Neutrophil (primary cell): ENCODE data around the gene TRIM41.
"Not testable (repeated sequence)": the region's sequence is repeated elsewhere in the genome, so short reads cannot be mapped to it uniquely, and the experiment has no call there.

Experiments
- H3K27ac ChIP-seq: fragments of 200-600 bp; sonication (generic); 2 replicates; pipeline ENCODE4 v1.5.1; 2016; ENCODE audit warnings: mild to moderate bottlenecking, moderate library complexity
- H3K27me3 ChIP-seq: fragments of 200-600 bp; sonication (generic); 2 replicates; pipeline ENCODE4 v1.6.0; 2016; ENCODE audit warnings: mild to moderate bottlenecking
- H3K36me3 ChIP-seq: fragments of 200-600 bp; sonication (generic); 2 replicates; pipeline ENCODE4 v1.5.1; 2017
- H3K4me1 ChIP-seq, 2 experiments: fragments of 200-600 bp in 1 of 2; sonication (generic) in 1 of 2; 1 replicate in 1 of 2; 2 replicates in 1 of 2; pipeline versions ENCODE4 v1.5.1 to v1.6.1; 2013 to 2016; ENCODE audit warnings: low read depth in 1 of 2, low read length in 1 of 2, mild to moderate bottlenecking in 1 of 2, moderate library complexity in 1 of 2; ENCODE audit not compliant: control insufficient read depth in 1 of 2, insufficient read depth in 1 of 2
- H3K4me3 ChIP-seq, 2 experiments: fragments of 200-600 bp in 1 of 2; sonication (generic) in 1 of 2; 1 replicate in 1 of 2; 2 replicates in 1 of 2; pipeline ENCODE4 v1.5.1; 2013 to 2016; ENCODE audit warnings: low read depth in 1 of 2, low read length in 1 of 2, mild to moderate bottlenecking in 1 of 2, moderate library complexity in 1 of 2
- H3K9me3 ChIP-seq: fragments of 200-600 bp; sonication (generic); 2 replicates; pipeline ENCODE4 v1.5.1; 2016
- TF ChIP-seq, protein P1 (sequence below): fragments of 200-600 bp; sonication (generic); IDR thresholded peaks from 2 replicates; pipeline ENCODE4 v1.5.1; 2016; ENCODE audit warnings: antibody characterized with exemption

TRIM41 gene

DNA sequence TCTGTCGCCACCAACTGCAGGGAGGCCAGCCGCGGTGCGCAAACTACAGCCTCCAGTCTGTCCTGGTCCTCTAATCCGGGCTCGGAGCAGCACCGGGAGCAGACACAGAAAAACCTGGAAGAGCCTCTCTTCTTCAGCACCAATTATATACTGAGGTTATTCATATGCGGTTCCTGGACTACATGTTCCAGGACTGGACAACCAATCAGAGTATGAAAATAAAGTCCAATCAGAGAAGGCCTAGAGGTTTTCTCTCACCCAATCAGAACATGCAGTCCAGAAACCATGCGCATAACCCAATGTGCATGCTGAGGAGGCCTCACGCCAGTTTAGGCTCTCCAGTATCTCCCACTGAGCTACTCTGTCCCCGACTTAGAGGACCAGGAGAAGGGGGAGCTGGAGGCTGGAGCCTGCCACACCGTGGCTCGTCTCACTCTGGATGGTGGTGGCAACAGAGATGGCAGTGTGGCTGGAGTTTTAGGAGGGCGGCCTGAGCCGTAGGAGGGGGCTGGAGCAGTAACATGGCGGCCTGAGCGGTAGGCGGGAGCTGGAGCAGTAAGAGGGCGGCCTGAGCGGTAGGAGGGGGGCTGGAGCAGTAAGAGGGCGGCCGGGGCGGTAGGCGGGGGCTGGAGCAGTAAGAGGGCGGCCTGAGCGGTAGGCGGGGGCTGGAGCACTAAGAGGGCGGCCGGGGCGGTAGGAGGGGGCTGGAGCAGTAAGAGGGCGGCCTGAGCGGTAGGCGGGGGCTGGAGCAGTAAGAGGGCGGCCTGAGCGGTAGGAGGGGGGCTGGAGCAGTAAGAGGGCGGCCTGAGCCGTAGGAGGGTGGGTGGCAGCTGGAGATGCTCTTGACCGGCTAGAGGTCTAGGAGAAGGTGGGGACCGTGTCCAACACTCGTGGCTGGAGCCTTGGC lies 58.2 kb downstream of the TRIM41 start:
- Histone ChIP-seq H3K36me3 (no peaks in the 10 kb centered on the region), H3K27ac (no peak overlapping the region), H3K9me3 (no peaks in the 10 kb centered on the region), H3K27me3 (peaks cover 13% of the 10 kb centered on the region), H3K4me1 (no peaks in the 10 kb centered on the region), H3K4me3 (no peak overlapping the region)
- TF ChIP-seq, protein P1, sequence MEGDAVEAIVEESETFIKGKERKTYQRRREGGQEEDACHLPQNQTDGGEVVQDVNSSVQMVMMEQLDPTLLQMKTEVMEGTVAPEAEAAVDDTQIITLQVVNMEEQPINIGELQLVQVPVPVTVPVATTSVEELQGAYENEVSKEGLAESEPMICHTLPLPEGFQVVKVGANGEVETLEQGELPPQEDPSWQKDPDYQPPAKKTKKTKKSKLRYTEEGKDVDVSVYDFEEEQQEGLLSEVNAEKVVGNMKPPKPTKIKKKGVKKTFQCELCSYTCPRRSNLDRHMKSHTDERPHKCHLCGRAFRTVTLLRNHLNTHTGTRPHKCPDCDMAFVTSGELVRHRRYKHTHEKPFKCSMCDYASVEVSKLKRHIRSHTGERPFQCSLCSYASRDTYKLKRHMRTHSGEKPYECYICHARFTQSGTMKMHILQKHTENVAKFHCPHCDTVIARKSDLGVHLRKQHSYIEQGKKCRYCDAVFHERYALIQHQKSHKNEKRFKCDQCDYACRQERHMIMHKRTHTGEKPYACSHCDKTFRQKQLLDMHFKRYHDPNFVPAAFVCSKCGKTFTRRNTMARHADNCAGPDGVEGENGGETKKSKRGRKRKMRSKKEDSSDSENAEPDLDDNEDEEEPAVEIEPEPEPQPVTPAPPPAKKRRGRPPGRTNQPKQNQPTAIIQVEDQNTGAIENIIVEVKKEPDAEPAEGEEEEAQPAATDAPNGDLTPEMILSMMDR = no peak

DNA sequence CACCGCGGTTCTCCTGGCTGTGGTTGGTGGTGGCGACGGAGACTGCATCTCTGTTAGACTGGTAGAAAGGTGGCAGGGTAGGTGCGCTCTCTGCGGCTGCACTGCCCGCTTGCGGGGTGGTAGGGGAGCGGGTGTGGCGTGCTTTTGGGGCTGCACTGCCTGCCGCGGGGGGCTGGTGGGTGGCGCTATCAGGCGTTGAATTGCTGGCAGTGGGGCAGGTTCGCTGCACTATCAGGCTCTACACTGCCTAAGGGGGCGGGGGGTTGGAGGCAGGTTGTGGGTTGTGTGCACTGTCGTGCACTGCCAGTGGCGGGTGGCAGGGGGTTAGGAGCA lies 58.9 kb downstream of the TRIM41 start:
- TF ChIP-seq, protein P1 = no peak
- peaks cover 13% of the 10 kb centered on the region for H3K27me3 ChIP-seq
- H3K9me3 ChIP-seq = no peaks in the 10 kb centered on the region
- H3K27ac ChIP-seq = no peak overlapping the region
- no peaks in the 10 kb centered on the region for H3K36me3 ChIP-seq
- no peaks in the 10 kb centered on the region for H3K4me1 ChIP-seq
- H3K4me3 ChIP-seq = no peak overlapping the region

DNA sequence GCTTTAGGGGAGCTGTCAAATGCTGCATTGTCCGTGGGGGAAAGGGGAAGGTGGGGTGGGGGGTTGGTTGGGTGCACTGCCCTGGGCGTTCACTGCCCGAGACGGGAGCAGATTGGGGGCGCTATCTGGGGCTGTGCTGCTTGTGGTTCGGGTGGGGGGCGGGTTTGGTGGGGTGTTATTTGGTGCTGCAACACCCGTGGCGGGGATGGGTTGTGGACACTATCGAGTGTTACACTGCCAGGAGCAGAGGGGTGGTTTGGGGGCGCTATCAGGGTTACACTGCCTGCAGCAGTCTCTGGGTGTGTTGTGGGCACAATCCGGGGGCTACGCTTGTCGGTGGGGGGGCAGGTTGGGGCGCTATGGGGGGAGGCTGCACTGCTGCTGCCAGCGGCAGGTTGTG lies 59.3 kb downstream of the TRIM41 start:
- not testable (repeated sequence) for H3K9me3 ChIP-seq, H3K4me3 ChIP-seq, H3K27ac ChIP-seq, H3K4me1 ChIP-seq, H3K36me3 ChIP-seq
- H3K27me3 ChIP-seq = peaks cover 13% of the 10 kb centered on the region

DNA sequence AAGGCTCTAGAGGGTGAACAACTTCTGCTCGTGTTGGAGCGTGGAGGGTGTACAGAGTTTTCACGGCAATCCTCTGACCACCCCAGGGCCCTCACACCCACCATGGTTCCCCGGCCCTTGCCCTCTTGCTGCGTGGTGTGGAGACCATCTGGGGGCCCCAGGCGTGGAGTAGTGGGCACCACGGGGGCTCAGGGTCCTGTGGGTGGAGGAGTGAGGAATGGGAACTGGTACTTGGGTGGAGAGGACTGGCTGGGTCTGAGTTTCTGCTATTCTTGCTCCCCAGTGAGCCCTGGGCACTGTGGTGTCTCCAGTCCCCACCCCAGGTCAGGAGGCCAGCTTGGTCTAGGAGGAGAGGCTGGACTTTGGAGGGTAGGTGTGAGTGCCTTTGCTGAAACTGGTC lies 59.8 kb downstream of the TRIM41 start:
- Histone ChIP-seq H3K36me3 (no peaks in the 10 kb centered on the region), H3K27me3 (peaks cover 13% of the 10 kb centered on the region), H3K4me1 (no peaks in the 10 kb centered on the region), H3K9me3 (no peaks in the 10 kb centered on the region), H3K4me3 (no peak overlapping the region), H3K27ac (no peak overlapping the region)
- TF ChIP-seq, protein P1 = no peak

DNA sequence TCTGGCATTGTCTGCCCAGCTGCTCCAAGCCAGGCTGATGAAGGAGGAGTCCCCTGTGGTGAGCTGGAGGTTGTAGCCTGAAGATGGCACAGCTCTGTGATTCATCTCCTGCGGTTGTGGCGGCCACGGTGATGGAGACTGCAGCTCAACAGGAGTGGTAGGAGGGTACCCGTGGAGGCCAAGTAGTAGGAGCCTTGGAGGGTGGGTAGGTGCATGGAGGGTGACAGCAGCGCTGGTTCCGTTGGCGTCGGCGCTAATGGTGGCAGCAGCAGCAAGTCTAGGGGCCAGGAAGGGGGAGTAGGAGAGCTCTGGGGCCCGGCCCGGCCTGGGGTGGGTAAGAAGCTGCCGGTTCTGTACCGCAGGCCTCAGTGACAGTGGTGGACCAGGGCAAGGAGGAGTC lies 60.3 kb downstream of the TRIM41 start:
- no peaks in the 10 kb centered on the region for H3K9me3 ChIP-seq
- no peak overlapping the region for H3K27ac ChIP-seq
- H3K4me1 ChIP-seq = no peaks in the 10 kb centered on the region
- TF ChIP-seq, protein P1 = no peak
- no peak overlapping the region for H3K4me3 ChIP-seq
- no peaks in the 10 kb centered on the region for H3K36me3 ChIP-seq
- H3K27me3 ChIP-seq = peaks cover 13% of the 10 kb centered on the region

DNA sequence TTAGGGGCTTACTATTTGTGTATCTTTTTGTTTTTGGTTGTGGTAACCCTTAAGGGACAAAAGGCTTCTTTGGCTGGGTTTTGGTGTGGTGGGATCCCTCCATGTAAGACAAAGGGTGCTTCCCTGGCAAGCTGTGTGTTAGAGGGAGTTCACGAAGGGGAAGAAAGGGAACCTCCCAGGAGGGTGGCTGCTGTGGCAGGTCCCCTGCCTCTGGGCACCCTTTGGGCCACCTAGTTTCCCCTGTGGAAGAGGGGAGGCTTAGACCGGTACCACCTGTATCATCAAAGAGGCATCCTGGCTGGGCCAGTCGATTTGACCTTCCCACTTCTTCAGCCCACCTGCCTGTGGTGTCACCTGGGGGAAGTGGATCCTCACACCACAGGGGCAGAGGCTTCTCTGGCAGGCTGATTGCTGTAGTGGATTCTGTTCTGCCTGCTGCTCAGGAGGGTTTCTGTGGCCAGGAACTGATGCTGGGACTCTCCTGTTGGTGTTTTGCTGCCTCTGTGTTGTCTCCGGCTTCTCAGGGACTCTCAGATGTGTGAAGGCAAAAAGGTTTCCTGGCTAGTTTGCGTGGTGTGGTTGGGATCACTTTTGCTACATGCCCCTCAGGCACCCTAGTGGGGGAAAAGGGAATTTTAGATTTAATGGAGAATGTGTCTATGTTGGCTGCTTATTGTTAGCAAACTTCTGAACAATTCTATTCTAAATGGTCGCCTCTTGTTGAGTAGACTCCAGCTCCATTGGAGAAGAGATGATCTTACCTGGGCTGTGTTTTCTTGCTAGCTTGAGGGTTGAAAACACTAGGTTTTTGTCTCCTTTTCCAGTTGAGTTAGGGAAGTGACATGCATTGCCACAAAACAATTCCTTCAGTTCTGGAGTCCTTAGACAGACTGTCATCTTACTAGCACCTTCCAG lies 61.0 kb downstream of the TRIM41 start:
- H3K9me3 ChIP-seq, H3K36me3 ChIP-seq, H3K4me1 ChIP-seq, H3K4me3 ChIP-seq, H3K27ac ChIP-seq: not testable (repeated sequence)
- H3K27me3 ChIP-seq = peaks cover 11% of the 10 kb centered on the region
